Upper lobe of left lung (tissue), 6 donors: ENCODE data around the gene HIF3A. TPM values are rescaled to one million over a fixed set of nuclear protein-coding genes. Genes with fewer than 3 reads are reported as not detected.

ENCODE experiments used
- ATAC-seq, 2 donors: fragments of 200-7000 bp; cut with Tn5 transposase; one replicate each; pipeline ENCODE4 v1.9.1; 2022; ENCODE audit warnings: mild to moderate bottlenecking in 2 of 2, moderate library complexity in 2 of 2; ENCODE audit not compliant: low FRiP score in 2 of 2
- DNase-seq, 2 donors: peaks; one replicate each; pipeline ENCODE4 v3.0.0-alpha.2; 2019 to 2020
- H3K27ac ChIP-seq, 4 donors: fragments of 200-600 bp; sonication (generic); one replicate each; pipeline ENCODE4 v1.5.1; 2016 to 2019
- H3K27me3 ChIP-seq, 4 donors: fragments of 200-600 bp; sonication (generic); one replicate each; pipeline ENCODE4 v1.5.1; 2017 to 2019
- H3K36me3 ChIP-seq, 4 donors: fragments of 200-600 bp; sonication (generic); one replicate each; pipeline ENCODE4 v1.5.1; 2016 to 2019
- H3K4me1 ChIP-seq, 4 donors: fragments of 200-600 bp; sonication (generic); one replicate each; pipeline ENCODE4 v1.5.1; 2018 to 2019
- H3K4me3 ChIP-seq, 4 donors: fragments of 200-600 bp; sonication (generic); one replicate each; pipeline ENCODE4 v1.5.1; 2017 to 2019; ENCODE audit warnings: mild to moderate bottlenecking in 2 of 4, moderate library complexity in 1 of 4
- H3K9me3 ChIP-seq, 4 donors: fragments of 200-600 bp; sonication (generic); one replicate each; pipeline ENCODE4 v1.5.1; 2018 to 2019
- CTCF ChIP-seq, 6 experiments: fragments of 450-650 bp in 4 of 6; fragments of 200-600 bp in 2 of 6; sonication (generic) in 2 of 6; IDR thresholded peaks; one replicate each; pipeline ENCODE4 v1.5.1; 2016 to 2019; ENCODE audit warnings: antibody characterized with exemption in 6 of 6
- EP300 ChIP-seq, 4 donors: sonication (generic); formaldehyde crosslinking; IDR thresholded peaks; one replicate each; pipeline ENCODE4 v1.5.1; 2017; ENCODE audit warnings: antibody characterized with exemption in 4 of 4, control low read depth in 2 of 4
- POLR2A ChIP-seq, 4 donors: fragments of 450-650 bp; IDR thresholded peaks; one replicate each; pipeline ENCODE4 v1.5.1; 2016 to 2017; ENCODE audit warnings: antibody characterized with exemption in 4 of 4, mild to moderate bottlenecking in 2 of 4
- POLR2AphosphoS5 ChIP-seq, 2 donors: sonication (generic); formaldehyde crosslinking; IDR thresholded peaks; one replicate each; pipeline ENCODE4 v1.5.1; 2017; ENCODE audit warnings: antibody characterized with exemption in 2 of 2
- WGBS, 2 donors: methylation state at CpG; one replicate each; pipeline ENCODE4 v1.1.5; 2017 to 2018; 5-methylcytosine and 5-hydroxymethylcytosine counted together
- total RNA-seq, 6 donors: library from RNA; depleted of rRNA in 4 of 6; stranded (reverse); fragments of >200 nt in 4 of 6; gene quantifications; one replicate each; pipeline versions ENCODE4 v1.1.0 to v1.2.1, GENCODE V29; 2016 to 2021
- donor health status: DM: no; HTN: no; CAD: no; lungs with moderate emphysema.
- donor health status: DM: no; HTN: yes; CAD: no; lungs with severe emphysema.

The HIF3A gene
- total RNA-seq, 6 donors from 2014 or later = 42.3 to 1,057 (median 61.3) TPM

GRCh38 chr19:46351241-46352041 is 54.6 kb downstream of the HIF3A start:
- Histone ChIP-seq H3K4me3 (peak overlapping the region in 1 of 4 donors; percentile 23), H3K36me3 (peaks cover 2 to 34% (median 25%) of the 10 kb centered on the region in 4 donors), H3K9me3 (no peaks in the 10 kb centered on the region), H3K27ac (peak overlapping the region; percentile 69 to 93 (median 85)), H3K27me3 (no peaks in the 10 kb centered on the region), H3K4me1 (peaks cover 46 to 66% (median 56%) of the 10 kb centered on the region in 4 donors)
- DNase-seq = peak; percentile 88 to 90
- ATAC-seq = peak in 1 of 2 donors; percentile 61
- 24 to 25% methylated on average over 14 to 18 of the region's 18 CpGs for WGBS, 2 donors
- TF ChIP-seq CTCF (IDR thresholded peaks at IDR 0.05) (no peak), EP300 (IDR thresholded peaks at IDR 0.05) (peak in 1 of 4 donors; percentile 48)

GRCh38 chr19:46353730-46354528 is 57.1 kb downstream of the HIF3A start:
- ATAC-seq (no peak), DNase-seq (peak in 1 of 2 donors; percentile 65)
- 87 to 96% methylated on average over 17 to 28 of the region's 28 CpGs for WGBS, 2 donors
- H3K4me1 ChIP-seq = peaks cover 33 to 44% (median 40%) of the 10 kb centered on the region in 4 donors
- H3K27me3 ChIP-seq = no peaks in the 10 kb centered on the region
- no peak for TF ChIP-seq POLR2A (IDR thresholded peaks at IDR 0.05)
- no peaks in the 10 kb centered on the region for H3K9me3 ChIP-seq
- H3K4me3 ChIP-seq = no peak overlapping the region
- peaks cover 2 to 48% (median 38%) of the 10 kb centered on the region in 4 donors for H3K36me3 ChIP-seq
- peak overlapping the region in 1 of 4 donors; percentile 54 for H3K27ac ChIP-seq

GRCh38 chr19:46355234-46356148 is 58.6 kb downstream of the HIF3A start:
- 82 to 92% methylated on average over 12 to 23 of the region's 23 CpGs for WGBS, 2 donors
- no peak for TF ChIP-seq EP300 (IDR thresholded peaks at IDR 0.05)
- no peak for DNase-seq
- Histone ChIP-seq H3K27me3 (no peaks in the 10 kb centered on the region), H3K4me3 (no peak overlapping the region), H3K9me3 (no peaks in the 10 kb centered on the region), H3K4me1 (peaks cover 18 to 28% (median 24%) of the 10 kb centered on the region in 4 donors), H3K27ac (peak overlapping the region in 2 of 4 donors; percentile 9 to 17), H3K36me3 (peaks cover 2 to 48% (median 38%) of the 10 kb centered on the region in 4 donors)
- no peak for ATAC-seq

- ATAC-seq = no peak
Measured at GRCh38 chr19:46356149-46357055, 59.6 kb downstream of the HIF3A start.

More at GRCh38 chr19:46356149-46357055, 59.6 kb downstream of the HIF3A start:
- WGBS, 2 donors = 90 to 92% methylated on average over 8 to 9 of the region's 9 CpGs
- H3K4me1 ChIP-seq = peaks cover 9 to 19% (median 15%) of the 10 kb centered on the region in 4 donors
- DNase-seq = no peak
- H3K27ac ChIP-seq = no peak overlapping the region
- H3K9me3 ChIP-seq = no peaks in the 10 kb centered on the region
- H3K27me3 ChIP-seq = no peaks in the 10 kb centered on the region
- peaks cover 2 to 48% (median 38%) of the 10 kb centered on the region in 4 donors for H3K36me3 ChIP-seq
- TF ChIP-seq POLR2AphosphoS5 (IDR thresholded peaks at IDR 0.05) (no peak), POLR2A (IDR thresholded peaks at IDR 0.05) (no peak), CTCF (IDR thresholded peaks at IDR 0.05) (no peak)
- no peak overlapping the region for H3K4me3 ChIP-seq
